Measurements from ENCODE around the gene ATP5F1B. TPM values are rescaled to one million over a fixed set of nuclear protein-coding genes. Genes with fewer than 3 reads are reported as not detected.

ATP5F1B gene
- total and polyA plus RNA-seq, 7 donors: 414 to 1,730 (median 487) TPM

DNA sequence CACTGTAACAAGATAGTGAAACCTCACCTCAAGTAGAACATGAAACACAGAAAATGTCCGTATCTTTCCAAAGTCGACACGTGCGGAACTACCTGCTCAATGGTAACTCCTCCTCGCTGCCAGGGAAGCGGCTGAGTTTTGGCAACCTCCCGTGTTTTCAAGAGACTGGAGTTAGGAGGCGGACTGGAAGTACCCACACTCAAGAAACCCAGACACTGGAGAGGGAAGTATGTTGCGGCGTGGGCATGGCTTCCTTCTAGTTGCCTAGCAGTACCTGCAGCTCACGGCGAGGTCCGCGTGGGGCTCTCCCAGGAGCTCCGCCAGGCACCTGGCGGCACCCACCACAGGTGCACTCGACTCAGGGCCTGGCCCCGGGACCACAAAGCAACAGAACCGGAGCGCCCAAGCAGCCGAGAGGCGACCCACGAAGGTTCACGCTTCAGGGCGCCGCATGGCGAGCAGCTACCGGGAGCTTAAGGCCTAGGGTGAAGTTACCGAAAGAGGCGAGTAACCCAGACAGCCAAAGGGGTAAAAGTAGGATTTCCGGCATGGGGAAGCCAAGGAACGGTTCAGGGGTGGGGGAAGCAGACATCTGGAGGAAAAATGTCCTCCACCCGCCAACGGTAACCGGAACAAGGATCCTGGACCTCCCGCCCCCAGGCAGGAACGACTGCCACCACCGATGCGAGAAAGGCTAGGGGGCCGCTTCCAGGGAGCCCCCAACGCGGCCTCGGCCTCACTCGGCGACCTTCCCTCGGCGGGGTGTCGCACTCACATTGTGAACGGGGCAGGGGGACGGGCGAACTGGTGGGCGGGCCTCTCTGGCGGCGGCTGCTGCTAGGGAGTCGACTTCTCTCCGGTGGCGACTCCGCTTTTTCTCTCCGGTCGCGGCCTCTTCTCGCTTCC is 41.7 kb upstream of the ATP5F1B start:
- no peaks in the 10 kb centered on the region for H3K9me3 ChIP-seq
- H3K27me3 ChIP-seq: no peaks in the 10 kb centered on the region
- peaks cover 0 to 48% (median 40%) of the 10 kb centered on the region in 4 donors for H3K4me1 ChIP-seq
- H3K36me3 ChIP-seq: no peaks in the 10 kb centered on the region
- TF ChIP-seq, protein P1, sequence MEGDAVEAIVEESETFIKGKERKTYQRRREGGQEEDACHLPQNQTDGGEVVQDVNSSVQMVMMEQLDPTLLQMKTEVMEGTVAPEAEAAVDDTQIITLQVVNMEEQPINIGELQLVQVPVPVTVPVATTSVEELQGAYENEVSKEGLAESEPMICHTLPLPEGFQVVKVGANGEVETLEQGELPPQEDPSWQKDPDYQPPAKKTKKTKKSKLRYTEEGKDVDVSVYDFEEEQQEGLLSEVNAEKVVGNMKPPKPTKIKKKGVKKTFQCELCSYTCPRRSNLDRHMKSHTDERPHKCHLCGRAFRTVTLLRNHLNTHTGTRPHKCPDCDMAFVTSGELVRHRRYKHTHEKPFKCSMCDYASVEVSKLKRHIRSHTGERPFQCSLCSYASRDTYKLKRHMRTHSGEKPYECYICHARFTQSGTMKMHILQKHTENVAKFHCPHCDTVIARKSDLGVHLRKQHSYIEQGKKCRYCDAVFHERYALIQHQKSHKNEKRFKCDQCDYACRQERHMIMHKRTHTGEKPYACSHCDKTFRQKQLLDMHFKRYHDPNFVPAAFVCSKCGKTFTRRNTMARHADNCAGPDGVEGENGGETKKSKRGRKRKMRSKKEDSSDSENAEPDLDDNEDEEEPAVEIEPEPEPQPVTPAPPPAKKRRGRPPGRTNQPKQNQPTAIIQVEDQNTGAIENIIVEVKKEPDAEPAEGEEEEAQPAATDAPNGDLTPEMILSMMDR (IDR thresholded peaks at IDR 0.05): no peak
- peak in 1 of 4 donors; percentile 33 for TF ChIP-seq POLR2AphosphoS5 (IDR thresholded peaks at IDR 0.05)
- 0% methylated on average over 62 of the region's 62 CpGs for WGBS, 2 donors
- DNase-seq: peak; percentile 81
- intact Hi-C loops (cut with DNase I): loop anchor here (1.0 to 2.0 kb wide), 3 partner anchors 38 to 51 kb away; partner anchors contain the start of genes ATP5F1B and NACA
- peak overlapping the region; percentile 97 to 100 (median 98) for H3K27ac ChIP-seq
- peak overlapping the region; percentile 63 to 97 (median 85) for H3K4me3 ChIP-seq

DNA sequence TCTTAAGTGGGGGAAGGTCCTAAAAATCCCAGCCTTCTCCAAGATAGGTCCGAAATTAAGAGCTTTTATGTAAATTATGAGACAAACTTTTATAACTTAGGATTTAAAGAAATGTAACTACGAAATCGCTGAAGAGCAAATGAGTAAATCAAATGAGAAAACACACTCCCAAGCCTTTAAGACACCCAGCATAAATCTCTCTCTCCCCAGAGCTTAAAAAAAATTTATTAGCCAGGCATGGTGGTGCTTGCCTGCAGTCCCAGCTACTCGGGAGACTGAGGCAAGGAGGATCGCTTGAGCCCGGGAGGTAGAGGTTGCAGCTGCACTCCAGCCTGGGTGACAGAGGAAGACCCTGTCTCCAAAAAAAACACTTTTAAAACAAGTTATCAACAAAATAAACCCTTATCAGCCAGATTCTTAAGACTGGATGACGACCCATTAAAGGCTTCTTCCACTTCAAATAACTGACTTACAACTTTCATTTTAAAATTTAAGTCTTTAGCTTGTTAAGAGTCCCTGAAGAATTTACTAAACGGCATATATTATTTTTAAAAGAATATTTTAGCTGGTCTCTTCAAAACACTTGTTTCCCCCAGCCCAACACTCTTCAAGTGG is 39.1 kb upstream of the ATP5F1B start:
- peaks cover 0 to 72% (median 60%) of the 10 kb centered on the region in 4 donors for H3K4me1 ChIP-seq

DNA sequence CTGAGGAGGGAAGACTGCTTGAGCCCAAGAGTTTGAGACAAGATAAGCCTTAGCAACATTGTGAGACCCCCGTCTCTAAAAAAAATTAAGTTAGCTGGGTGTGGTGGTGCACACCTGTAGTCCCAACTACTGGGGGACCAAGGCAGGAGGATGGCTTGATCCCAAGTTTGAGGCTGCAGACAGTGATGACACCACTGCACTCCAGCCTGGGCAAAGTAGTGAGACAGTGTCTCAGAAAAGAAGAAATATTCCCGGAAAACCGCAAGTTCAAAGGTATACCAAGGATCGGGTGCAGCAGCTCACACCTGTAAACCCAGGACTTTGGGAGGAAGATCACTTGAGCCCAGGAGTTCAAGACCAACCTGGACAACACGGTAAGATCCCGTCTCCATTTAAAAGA is 36.5 kb upstream of the ATP5F1B start:
- H3K36me3 ChIP-seq: peaks cover 0 to 10% (median 0%) of the 10 kb centered on the region in 4 donors
- WGBS, 2 donors: 65 to 87% methylated on average over 6 of the region's 6 CpGs
- H3K9me3 ChIP-seq: no peaks in the 10 kb centered on the region
- no peak for DNase-seq
- TF ChIP-seq POLR2A (IDR thresholded peaks at IDR 0.05): no peak
- TF ChIP-seq POLR2AphosphoS5 (IDR thresholded peaks at IDR 0.05): no peak
- TF ChIP-seq, protein P1 (IDR thresholded peaks at IDR 0.05): no peak
- no peak for TF ChIP-seq EP300 (IDR thresholded peaks at IDR 0.05)
- H3K27ac ChIP-seq: peak overlapping the region in 2 of 4 donors; percentile 1 to 7
- intact Hi-C loops (cut with DNase I): no loop called here
- H3K27me3 ChIP-seq: no peaks in the 10 kb centered on the region
- peaks cover 0 to 78% (median 60%) of the 10 kb centered on the region in 4 donors for H3K4me1 ChIP-seq
- H3K4me3 ChIP-seq: no peak overlapping the region

More for the DNA sequence above, 39.1 kb upstream of the ATP5F1B start:
- intact Hi-C loops (cut with DNase I): no loop called here
- TF ChIP-seq, protein P1 (IDR thresholded peaks at IDR 0.05): no peak
- no peak for TF ChIP-seq EP300 (IDR thresholded peaks at IDR 0.05)
- no peak for TF ChIP-seq POLR2A (IDR thresholded peaks at IDR 0.05)
- TF ChIP-seq POLR2AphosphoS5 (IDR thresholded peaks at IDR 0.05): no peak
- peaks cover 0 to 6% (median 0%) of the 10 kb centered on the region in 4 donors for H3K36me3 ChIP-seq
- H3K9me3 ChIP-seq: no peaks in the 10 kb centered on the region
- peak overlapping the region; percentile 63 to 100 (median 98) for H3K27ac ChIP-seq
- 4 to 23% methylated on average over 8 of the region's 8 CpGs for WGBS, 2 donors
- H3K27me3 ChIP-seq: no peaks in the 10 kb centered on the region
- H3K4me3 ChIP-seq: peak overlapping the region; percentile 7 to 32 (median 18)
- DNase-seq: no peak

DNA sequence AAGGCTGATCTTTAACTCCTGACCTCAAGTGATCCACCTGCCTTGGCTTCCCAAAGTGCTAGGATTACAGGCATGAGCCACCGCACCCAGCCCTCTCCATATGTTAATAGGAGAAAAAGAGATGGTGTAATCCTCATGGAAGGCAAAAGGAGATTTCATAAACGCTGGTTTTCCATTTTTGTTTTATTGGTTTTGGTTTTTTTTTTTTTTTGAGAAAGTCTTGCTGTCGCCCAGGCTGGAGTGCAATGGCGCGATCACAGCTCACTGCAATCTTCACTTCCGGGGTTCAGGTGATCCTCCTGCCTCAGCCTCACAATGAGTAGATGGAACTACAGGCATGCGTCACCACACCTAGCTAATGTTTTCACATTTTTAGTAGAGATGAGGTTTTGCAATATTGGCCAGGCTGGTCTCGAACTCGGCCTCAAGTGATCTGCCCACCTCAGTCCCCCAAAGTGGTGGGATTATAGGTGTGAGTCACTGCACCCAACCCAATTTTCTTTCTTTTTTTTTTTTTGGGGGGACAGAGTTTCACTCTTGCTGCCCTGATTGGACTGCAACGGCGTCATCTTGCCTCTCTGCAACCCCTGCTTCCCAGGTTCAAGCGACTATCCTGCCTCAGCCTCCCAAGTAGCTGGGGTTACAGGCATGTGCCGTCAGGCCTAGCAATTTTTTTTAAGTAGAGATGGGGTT is 34.2 kb upstream of the ATP5F1B start:
- no peak for DNase-seq

More for the DNA sequence above, 34.2 kb upstream of the ATP5F1B start:
- no peak overlapping the region for H3K4me3 ChIP-seq
- TF ChIP-seq, protein P1 (IDR thresholded peaks at IDR 0.05): no peak
- peaks cover 0 to 79% (median 64%) of the 10 kb centered on the region in 4 donors for H3K4me1 ChIP-seq
- no peaks in the 10 kb centered on the region for H3K27me3 ChIP-seq
- WGBS, 2 donors: 84 to 89% methylated on average over 13 of the region's 13 CpGs
- H3K9me3 ChIP-seq: no peaks in the 10 kb centered on the region
- H3K36me3 ChIP-seq: peaks cover 0 to 10% (median 0%) of the 10 kb centered on the region in 4 donors
- intact Hi-C loops (cut with DNase I): no loop called here
- no peak overlapping the region for H3K27ac ChIP-seq
